SK-N-MC (cell line): ENCODE results near the gene GALNT18.

Source experiments
- EZH2 ChIP-seq: fragments of 200-600 bp; sonication (generic); IDR thresholded peaks from one replicate; pipeline ENCODE4 v1.6.1; 2017; ENCODE audit warnings: antibody characterized with exemption
- POLR2AphosphoS5 ChIP-seq: IDR thresholded peaks from 2 replicates; pipeline ENCODE4 v1.6.1; 2012; ENCODE audit warnings: mild to moderate bottlenecking, low read depth, low read length, borderline replicate concordance

- TF ChIP-seq POLR2AphosphoS5 (no peak), EZH2 (no peak)
Measured at GRCh38 chr11:11510939-11511338, 110.9 kb downstream of the GALNT18 start.
